ENCODE measurements around the gene PCNX1.
"Not testable (repeated sequence)": the region's sequence is repeated elsewhere in the genome, so short reads cannot be mapped to it uniquely, and the experiment has no call there.

Gene PCNX1

DNA sequence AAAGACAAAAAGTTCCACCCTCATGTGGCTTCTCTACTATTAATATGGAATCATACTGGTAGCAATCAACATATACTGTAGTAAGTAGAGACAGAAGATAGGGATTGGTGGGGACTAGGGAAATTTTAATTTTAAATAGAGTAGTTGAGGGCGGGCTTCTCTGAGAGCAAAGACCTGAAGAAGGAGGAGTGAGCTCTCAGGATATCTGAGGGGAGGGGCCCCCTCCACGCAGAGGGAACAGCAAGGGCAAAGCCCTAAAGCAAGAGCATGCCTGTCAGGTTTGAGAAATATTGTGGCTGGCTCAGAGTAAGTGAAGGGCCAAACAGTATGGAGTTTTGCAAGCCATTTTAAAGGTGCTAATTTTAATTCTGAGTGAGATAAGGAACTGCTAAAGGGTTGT is 64.3 kb downstream of the PCNX1 start:
- no peak for DNase-seq

GRCh38 chr14:70972107-70972976 is 65.1 kb downstream of the PCNX1 start:
- peak; percentile 84 for DNase-seq

GRCh38 chr14:70976591-70976990 is 69.3 kb downstream of the PCNX1 start:
- DNase-seq, result no peak

- DNase-seq, result no peak
These were observed 74.0 kb downstream of the PCNX1 start for GRCh38 chr14:70981000-70981952.

DNA sequence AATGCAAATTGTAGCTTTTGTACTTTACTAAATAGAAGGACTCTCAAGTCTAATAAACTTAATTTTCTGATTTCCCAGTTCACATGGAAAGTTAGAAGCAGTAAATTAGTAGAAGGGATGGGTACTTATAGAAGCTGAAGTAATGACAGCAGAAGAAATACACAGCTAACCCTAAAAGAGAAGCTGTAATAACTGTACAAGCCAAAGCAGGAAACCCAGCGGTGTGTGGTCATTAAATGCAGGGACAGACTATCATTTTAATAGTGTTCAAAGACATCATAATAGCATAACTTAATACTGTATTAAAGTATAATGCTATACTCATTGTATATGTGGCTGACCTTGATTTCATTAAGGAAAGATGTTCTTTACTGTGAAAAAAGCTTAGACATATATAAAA is 74.9 kb downstream of the PCNX1 start:
- DNase-seq, result no peak

- DNase-seq, result no peak
These were observed 79.8 kb downstream of the PCNX1 start for GRCh38 chr14:70987041-70987440.

DNA sequence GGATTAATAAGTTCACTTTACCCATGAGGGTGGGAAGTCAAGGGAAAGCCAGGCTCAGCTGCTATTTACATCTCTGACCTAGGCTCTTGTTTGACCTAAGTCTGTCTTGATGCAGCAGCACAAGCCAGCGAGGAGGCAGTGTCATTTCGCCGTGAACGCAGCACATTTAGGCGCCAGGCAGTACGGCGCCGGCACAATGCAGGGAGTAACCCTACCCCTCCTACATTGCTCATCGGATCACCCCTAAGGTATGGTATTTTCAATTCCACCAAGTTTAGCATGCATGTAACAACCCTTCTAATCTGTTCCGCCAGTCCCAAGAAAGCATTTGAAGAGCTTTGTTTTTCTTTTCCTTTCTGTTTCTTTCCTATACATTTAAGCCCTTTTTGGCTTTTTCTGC is 81.2 kb downstream of the PCNX1 start:
- DNase-seq, result no peak

DNA sequence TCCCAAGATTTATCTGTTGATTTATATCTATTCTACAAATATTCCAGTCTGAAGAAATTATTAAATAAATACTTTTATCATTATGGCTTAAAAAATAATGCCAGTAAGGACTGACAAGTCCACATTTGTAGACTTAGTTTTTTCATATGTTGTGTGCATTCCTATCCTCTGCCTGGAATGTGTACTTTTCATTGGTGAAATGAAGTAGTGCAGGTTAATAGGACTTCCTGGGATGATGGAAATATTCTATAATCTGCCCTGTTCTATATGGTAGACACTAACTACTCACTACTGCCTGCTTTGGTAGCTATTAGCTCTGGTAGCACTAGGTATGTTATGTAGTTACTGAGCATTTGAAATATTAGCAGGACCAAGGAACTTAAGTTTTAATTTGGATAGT is 86.7 kb downstream of the PCNX1 start:
- no peak for DNase-seq

- no peak for DNase-seq
These were observed 88.0 kb downstream of the PCNX1 start for GRCh38 chr14:70995211-70995610.

DNA sequence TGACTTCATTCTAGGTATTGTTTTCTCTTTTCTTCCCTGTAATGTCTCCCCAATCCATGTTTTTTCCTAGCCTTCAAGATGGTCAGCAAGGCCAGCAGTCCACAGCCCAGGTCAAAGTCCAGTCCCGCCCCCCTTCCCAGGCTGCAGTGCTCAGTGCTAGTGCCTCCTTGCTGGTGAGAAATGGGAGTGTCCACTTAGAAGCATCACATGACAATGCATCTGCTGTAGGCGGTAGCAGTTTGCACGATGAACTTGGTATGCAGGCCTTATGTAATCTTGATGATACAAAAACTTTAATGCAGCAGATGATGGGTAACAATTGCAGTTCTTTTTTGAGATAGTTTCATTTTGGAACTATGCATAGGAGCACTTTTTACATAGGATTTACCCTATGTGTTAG is 88.4 kb downstream of the PCNX1 start:
- DNase-seq, result no peak

DNA sequence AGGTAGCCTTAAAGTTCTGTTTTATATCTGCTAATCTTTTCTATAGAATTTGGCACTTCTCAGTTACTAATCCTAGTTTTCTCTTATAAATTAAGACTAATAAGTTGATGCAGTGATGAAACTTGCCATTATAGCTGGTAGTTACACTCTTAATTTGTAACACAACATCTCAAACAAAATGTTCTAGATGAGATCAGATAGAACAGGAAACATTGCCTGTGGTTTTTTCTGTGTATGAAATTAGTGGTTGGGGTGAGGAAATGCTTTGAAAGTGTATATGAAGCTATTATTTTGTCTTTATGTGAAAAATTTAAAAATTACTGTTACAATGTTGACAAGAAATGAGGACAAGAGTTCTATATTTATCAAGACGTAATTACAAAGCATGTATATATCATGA is 91.9 kb downstream of the PCNX1 start:
- DNase-seq, result no peak

DNA sequence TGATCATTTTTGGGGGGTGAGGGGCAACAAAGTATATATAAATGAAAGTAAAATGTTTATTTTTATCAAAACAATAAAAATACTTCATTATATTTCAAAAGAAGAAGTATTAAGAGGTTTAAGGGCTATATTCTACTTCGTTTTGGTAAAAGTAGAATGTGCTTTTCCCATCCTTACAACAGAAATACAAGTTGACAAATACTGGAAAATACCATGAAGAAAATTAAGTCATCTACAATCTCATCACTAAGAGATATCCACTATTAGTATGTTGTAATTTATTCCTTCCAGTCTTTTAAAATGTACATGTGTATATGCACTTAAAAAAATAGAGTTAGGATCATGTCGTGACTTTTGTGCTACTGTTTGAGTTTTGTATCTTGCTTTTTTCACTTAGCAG is 92.8 kb downstream of the PCNX1 start:
- DNase-seq, result no peak

- DNase-seq, result no peak
These were observed 94.5 kb downstream of the PCNX1 start for GRCh38 chr14:71001742-71002141.

GRCh38 chr14:71003156-71003555 is 95.9 kb downstream of the PCNX1 start:
- DNase-seq, result no peak

- DNase-seq, result no peak
These were observed 97.2 kb downstream of the PCNX1 start for GRCh38 chr14:71004481-71004880.

DNA sequence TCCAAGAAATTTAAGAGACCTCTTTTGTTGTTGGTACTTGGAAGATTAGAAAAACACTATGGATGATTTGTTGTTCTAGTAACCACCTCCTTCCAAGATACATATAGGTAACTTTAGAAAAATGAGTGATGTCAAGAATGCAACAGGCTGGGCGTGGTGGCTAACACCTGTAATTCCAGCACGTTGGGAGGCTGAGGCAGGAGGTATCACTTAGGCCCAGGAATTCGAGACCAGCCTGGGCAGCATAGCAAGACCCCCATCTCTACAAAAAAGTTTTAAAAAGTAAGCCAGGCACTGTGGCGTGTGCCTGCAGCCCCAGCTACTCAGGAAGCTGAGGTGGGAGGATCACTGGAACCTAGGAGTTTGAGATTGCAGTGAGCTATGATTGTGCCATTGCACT is 97.8 kb downstream of the PCNX1 start:
- no peak for DNase-seq

DNA sequence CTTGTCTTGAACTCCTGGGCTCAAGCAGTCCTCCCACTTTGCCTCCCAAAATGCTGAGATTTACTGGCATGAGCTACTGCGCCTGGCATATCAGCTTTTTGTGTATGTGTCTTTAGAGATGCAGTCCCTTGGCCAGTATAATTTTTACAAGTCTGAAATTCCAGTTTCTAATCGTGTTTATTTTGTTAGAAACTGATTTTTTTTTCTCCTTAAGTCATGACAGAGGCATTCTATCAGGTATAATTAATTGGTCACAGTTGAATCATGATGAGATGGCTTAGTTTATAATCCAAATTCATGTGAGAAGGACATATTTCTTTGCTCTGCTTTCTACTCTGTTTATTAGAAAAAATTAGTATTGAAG is 98.9 kb downstream of the PCNX1 start:
- no peak for DNase-seq

DNA sequence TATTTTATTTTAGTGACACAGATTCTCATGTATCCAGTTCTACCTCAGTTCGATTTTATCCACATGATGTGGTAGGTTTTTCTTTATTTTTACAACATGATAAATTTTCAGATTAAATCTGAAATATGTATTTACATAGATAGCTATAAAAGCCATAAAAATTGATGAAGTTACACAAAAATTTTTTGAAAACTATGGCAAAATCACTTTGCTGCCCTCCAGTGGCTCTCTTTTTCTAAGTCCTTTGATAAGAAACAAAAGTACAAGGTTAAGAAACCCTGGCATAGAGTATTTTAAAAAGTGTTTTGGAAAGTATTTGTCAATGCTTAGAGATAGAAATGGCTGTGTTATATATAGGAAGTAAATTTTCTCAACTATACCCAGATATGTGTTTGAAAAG is 104.2 kb downstream of the PCNX1 start:
- DNase-seq, result no peak

GRCh38 chr14:71012888-71013287 is 105.6 kb downstream of the PCNX1 start:
- DNase-seq, result no peak

GRCh38 chr14:71013551-71014192 is 106.4 kb downstream of the PCNX1 start:
- DNase-seq, result no peak

DNA sequence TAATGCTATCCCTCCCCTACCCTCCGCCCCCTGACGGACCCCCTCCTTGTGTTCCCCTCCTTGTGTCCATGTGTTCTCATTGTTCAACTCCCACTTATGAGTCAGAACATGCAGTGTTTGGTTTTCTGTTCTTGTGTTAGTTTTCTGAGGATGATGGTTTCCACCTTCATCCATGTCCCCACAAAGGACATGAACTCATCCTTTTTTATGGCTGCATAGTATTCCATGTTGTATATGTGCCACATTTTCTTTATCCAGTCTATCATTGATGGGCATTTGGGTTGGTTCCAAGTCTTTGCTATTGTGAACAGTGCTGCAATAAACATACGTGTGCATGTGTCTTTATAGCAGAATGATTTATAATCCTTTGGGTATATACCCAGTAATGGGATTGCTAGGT is 112.7 kb downstream of the PCNX1 start:
- not testable (repeated sequence) for DNase-seq

- DNase-seq, result no peak
These were observed 114.2 kb downstream of the PCNX1 start for GRCh38 chr14:71021347-71022011.

Data from midbrain (tissue), 1 donor.